Loucy (cell line): ENCODE measurements around the gene APLP1.

Source experiments
- CTCF ChIP-seq: fragments of 200-600 bp; sonication (generic); conservative IDR thresholded peaks from 2 replicates; pipeline ENCODE4 v1.5.1; 2014; ENCODE audit warnings: mild to moderate bottlenecking, antibody characterized with exemption, low read length
- EZH2phosphoT487 ChIP-seq: fragments of 200-600 bp; IDR thresholded peaks from 2 replicates; pipeline ENCODE4 v1.6.1; 2018; ENCODE audit warnings: antibody characterized with exemption, mild to moderate bottlenecking, moderate library complexity, borderline replicate concordance

DNA sequence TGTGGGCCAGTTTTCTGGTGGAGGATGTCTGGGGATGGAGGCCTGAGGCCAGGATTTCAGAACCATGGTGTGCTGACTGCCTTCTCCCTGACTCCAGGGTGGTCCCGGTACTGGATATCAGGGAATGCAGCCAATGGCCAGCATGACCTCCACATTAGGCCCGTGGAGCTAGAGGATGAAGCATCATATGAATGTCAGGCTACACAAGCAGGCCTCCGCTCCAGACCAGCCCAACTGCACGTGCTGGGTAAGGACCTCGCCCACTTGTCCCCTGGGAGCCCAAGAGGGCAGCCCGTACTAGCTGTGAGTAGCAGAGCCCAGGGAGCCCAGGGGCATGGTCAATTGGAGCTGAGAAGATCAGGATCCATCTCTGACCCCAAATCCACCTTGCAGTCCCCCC lies 10.1 kb upstream of the APLP1 start:
- TF ChIP-seq CTCF (no peak), EZH2phosphoT487 (no peak)
